Measurements from ENCODE around the gene PPM1H.

DNA sequence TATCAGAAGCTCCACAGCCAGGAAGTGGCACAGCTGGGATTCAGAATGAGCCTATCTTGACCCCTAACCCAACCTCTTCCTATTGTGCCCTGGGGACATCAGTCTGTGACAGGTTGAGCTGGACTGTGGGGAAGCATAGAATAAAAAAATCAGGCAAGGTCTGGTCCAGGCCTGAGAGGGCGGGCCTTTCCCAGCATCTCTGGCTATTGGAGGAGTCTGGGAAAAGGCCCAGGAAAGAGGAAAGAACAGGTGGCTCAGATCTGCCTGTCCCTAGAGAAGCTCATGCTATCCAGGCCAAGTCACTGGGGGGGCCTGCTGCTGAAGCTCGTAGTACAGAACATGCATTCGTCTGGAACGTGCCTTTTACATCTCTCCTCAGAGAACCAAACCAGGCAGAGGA is 100.5 kb downstream of the PPM1H start:
- TF ChIP-seq, protein P1, sequence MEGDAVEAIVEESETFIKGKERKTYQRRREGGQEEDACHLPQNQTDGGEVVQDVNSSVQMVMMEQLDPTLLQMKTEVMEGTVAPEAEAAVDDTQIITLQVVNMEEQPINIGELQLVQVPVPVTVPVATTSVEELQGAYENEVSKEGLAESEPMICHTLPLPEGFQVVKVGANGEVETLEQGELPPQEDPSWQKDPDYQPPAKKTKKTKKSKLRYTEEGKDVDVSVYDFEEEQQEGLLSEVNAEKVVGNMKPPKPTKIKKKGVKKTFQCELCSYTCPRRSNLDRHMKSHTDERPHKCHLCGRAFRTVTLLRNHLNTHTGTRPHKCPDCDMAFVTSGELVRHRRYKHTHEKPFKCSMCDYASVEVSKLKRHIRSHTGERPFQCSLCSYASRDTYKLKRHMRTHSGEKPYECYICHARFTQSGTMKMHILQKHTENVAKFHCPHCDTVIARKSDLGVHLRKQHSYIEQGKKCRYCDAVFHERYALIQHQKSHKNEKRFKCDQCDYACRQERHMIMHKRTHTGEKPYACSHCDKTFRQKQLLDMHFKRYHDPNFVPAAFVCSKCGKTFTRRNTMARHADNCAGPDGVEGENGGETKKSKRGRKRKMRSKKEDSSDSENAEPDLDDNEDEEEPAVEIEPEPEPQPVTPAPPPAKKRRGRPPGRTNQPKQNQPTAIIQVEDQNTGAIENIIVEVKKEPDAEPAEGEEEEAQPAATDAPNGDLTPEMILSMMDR (conservative IDR thresholded peaks at IDR 0.05; ENCODE audit: low read depth, low read length): no peak
- no peak for TF ChIP-seq EZH2 (IDR thresholded peaks at IDR 0.05; ENCODE audit: borderline replicate concordance, low read depth, low read length, poor library complexity, severe bottlenecking)

Measured in A673 (cell line).